Calu3 (cell line): ENCODE results near the gene SPDL1. TPM values are rescaled to one million over a fixed set of nuclear protein-coding genes. Genes with fewer than 3 reads are reported as not detected.

Experiments used
- BruUV-seq: library from RNA; stranded (reverse); fragments of 400-500 nt; replicated peaks from 2 replicates; lab custom pipeline; 2021; lab: Mats Ljungman, UMichigan
- CTCF ChIA-PET: fragments of 300-600 bp; sonication (Branson Sonifier 250); formaldehyde crosslinking; loops from one replicate; lab custom pipeline; 2022; ENCODE audit warnings: antibody characterized with exemption; lab: Charles Lee
- DNase-seq: peaks from one replicate; pipeline ENCODE4 v3.0.0; 2022
- H3K27ac Mint-ChIP-seq: one replicate; pipeline ENCODE4 v1.8.0; 2022; ENCODE audit warnings: mixed read lengths; ENCODE audit not compliant: unreplicated experiment
- H3K27me3 Mint-ChIP-seq: one replicate; pipeline ENCODE4 v1.8.0; 2022; ENCODE audit warnings: mixed read lengths; ENCODE audit not compliant: unreplicated experiment
- H3K36me3 Mint-ChIP-seq: one replicate; pipeline ENCODE4 v1.8.0; 2022; ENCODE audit warnings: mild to moderate bottlenecking, moderate library complexity, mixed read lengths; ENCODE audit not compliant: insufficient read depth, unreplicated experiment
- H3K4me1 Mint-ChIP-seq: one replicate; pipeline ENCODE4 v1.8.0; 2022; ENCODE audit warnings: mild to moderate bottlenecking, low read depth, mixed read lengths; ENCODE audit not compliant: unreplicated experiment
- H3K4me3 Mint-ChIP-seq: one replicate; pipeline ENCODE4 v1.8.0; 2022; ENCODE audit warnings: mild to moderate bottlenecking, low read depth, moderate library complexity, mixed read lengths; ENCODE audit not compliant: unreplicated experiment
- H3K9me3 Mint-ChIP-seq: one replicate; pipeline ENCODE4 v1.8.0; 2022; ENCODE audit warnings: low read depth, mixed read lengths; ENCODE audit not compliant: unreplicated experiment
- CTCF ChIP-seq: fragments of 200-600 bp; IDR thresholded peaks from one replicate; pipeline ENCODE4 v1.8.0; 2022; ENCODE audit warnings: antibody characterized with exemption; ENCODE audit not compliant: unreplicated experiment
- intact Hi-C: fragments of 100-400 bp; cut with micrococcal nuclease; formaldehyde crosslinking; loops from one replicate; pipeline ENCODE4 v1.10.0; 2022; ENCODE audit not compliant: unreplicated experiment
- total RNA-seq: library from RNA; stranded (reverse); gene quantifications from 2 replicates; pipeline ENCODE4 v1.2.3, GENCODE V29; 2022

The SPDL1 gene
- total RNA-seq, 1 experiment from 2014 or later = 45.8 TPM

GRCh38 chr5:169551146-169551545 lies 32.4 kb upstream of the SPDL1 start:
- H3K27ac Mint-ChIP-seq = no peak overlapping the region
- no peaks in the 10 kb centered on the region for H3K36me3 Mint-ChIP-seq
- H3K9me3 Mint-ChIP-seq = no peaks in the 10 kb centered on the region
- H3K4me3 Mint-ChIP-seq = no peak overlapping the region
- no peak for TF ChIP-seq CTCF
- no TSS peak for BruUV-seq
- H3K27me3 Mint-ChIP-seq = peaks cover 31% of the 10 kb centered on the region
- no peak for DNase-seq
- intact Hi-C loops = no loop called here
- CTCF ChIA-PET = no interaction called here
- H3K4me1 Mint-ChIP-seq = no peaks in the 10 kb centered on the region

- H3K4me3 Mint-ChIP-seq = no peak overlapping the region
- no peak for TF ChIP-seq CTCF
- no peaks in the 10 kb centered on the region for H3K36me3 Mint-ChIP-seq
- DNase-seq = no peak
- H3K4me1 Mint-ChIP-seq = no peaks in the 10 kb centered on the region
- CTCF ChIA-PET = no interaction called here
- H3K27ac Mint-ChIP-seq = no peak overlapping the region
- H3K9me3 Mint-ChIP-seq = no peaks in the 10 kb centered on the region
- intact Hi-C loops = no loop called here
- peaks cover 31% of the 10 kb centered on the region for H3K27me3 Mint-ChIP-seq
- BruUV-seq = no TSS peak
Measured at GRCh38 chr5:169551696-169552095, 31.9 kb upstream of the SPDL1 start.

DNA sequence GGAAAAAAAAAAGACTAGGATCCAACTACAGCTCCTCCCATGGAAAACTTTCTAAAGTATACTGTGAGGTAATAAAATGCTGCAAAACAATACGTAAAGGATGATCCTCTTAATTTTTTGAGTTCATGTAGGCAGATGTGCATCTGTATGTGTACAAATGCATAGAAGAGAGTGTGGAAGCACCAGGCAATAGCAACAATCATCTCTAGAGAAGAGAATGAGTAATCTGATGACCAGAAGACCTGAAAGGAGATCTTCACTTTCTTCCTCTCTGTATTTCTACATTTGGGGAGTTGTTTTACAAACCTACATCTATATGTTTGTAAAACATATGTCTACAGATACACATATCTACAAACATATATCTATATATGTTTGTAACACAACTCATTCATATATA lies 29.3 kb upstream of the SPDL1 start:
- Mint-ChIP-seq H3K4me1 (no peaks in the 10 kb centered on the region), H3K27me3 (peaks cover 26% of the 10 kb centered on the region), H3K36me3 (no peaks in the 10 kb centered on the region), H3K4me3 (no peak overlapping the region), H3K9me3 (peaks cover 9% of the 10 kb centered on the region), H3K27ac (no peak overlapping the region)
- CTCF ChIA-PET = no interaction called here
- intact Hi-C loops = no loop called here
- no TSS peak for BruUV-seq
- no peak for TF ChIP-seq CTCF
- DNase-seq = no peak

DNA sequence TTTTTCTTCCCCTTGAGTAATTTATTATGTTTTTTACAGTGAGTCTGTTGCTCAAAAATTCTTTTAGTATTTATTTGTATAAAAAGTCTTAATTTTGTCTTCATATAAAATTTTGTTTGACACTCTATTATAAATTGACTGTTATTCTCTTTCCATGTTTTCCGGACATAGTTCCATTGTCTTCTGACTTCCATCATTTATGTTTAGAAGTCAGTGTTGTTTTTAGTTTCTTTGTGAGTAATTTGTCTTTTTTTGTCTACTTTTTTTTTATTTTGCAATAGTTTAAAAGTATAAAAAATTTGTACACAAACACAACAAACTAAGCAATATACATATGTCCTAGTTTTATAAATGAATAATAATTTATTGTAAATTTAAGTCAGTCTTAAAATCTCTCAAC lies 25.7 kb upstream of the SPDL1 start:
- Mint-ChIP-seq H3K36me3 (no peaks in the 10 kb centered on the region), H3K27ac (no peak overlapping the region), H3K9me3 (peaks cover 15% of the 10 kb centered on the region), H3K4me3 (no peak overlapping the region), H3K27me3 (peaks cover 9% of the 10 kb centered on the region), H3K4me1 (no peaks in the 10 kb centered on the region)
- no TSS peak for BruUV-seq
- CTCF ChIA-PET = no interaction called here
- TF ChIP-seq CTCF = no peak
- intact Hi-C loops = no loop called here
- DNase-seq = no peak

DNA sequence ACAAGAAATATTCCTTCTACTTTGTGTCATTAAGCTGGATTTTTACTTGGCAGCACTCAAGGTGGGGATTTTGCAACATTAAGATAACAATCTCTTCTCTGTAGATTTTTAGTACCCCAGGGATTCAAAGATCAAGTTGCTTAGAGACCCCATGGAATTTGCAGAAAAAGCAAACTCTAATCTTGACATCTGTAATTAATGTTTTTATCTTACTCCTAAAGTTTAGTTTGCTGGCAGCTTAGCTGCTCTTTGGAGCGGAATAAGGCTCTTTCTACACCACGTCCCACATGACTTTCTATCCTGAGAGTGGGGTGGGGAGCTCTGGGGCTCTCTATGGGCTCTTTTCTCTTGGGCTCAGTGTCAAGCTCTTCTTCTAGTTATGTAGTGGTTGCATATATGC lies 21.7 kb upstream of the SPDL1 start:
- TF ChIP-seq CTCF = no peak
- intact Hi-C loops = no loop called here
- Mint-ChIP-seq H3K27me3 (peaks cover 9% of the 10 kb centered on the region), H3K4me1 (no peaks in the 10 kb centered on the region), H3K4me3 (no peak overlapping the region), H3K27ac (no peak overlapping the region), H3K36me3 (no peaks in the 10 kb centered on the region), H3K9me3 (peaks cover 18% of the 10 kb centered on the region)
- no TSS peak for BruUV-seq
- CTCF ChIA-PET = no interaction called here
- DNase-seq = no peak
